ENCODE results near the gene MYOCD. TPM values are rescaled to one million over a fixed set of nuclear protein-coding genes. Genes with fewer than 3 reads are reported as not detected.

Gene MYOCD
- total and polyA plus RNA-seq, 2 donors from 2014 or later: 0.58 to 4.0 TPM

DNA sequence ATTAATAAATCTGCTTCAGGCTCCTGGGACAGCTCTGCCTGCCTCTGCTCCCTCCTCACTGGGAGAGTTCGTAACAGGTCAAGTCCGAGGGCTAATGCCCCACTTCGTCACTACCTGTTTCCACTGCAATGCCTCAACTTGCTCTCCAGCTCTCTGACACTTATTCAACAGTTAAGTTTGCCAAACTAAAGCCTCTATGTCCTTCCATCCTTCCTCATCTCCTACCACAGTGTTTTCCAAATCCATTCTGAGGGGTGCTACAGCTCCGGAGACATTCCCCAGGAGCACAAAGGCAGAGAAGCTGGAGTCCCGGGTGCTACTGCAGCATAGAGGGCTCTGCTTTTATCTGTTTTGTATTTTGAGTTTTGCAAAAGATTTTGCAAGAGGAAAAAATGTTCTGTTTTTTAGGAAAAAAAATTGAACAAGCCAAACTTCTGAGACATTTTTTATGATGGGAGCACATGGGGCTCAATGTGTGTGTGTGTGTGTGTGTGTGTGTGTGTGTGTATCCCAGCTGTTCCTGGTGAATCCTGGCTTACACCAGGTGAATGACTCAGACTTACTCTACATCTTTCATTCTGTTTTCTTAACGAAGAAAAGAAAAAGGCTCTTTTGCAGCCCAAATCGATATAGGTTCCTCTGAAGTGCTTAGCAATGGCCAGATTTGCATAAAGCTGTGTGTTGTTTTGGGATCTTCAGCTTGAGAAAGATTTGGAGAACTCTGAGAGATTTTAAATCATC is 46.1 kb upstream of the MYOCD start:
- no peak for FAIRE-seq
- no peak for DNase-seq
- H3K27ac ChIP-seq (ENCODE audit: low read depth in 2 of 2, low read length in 2 of 2): no peak overlapping the region
- no peak for TF ChIP-seq CTCF (IDR thresholded peaks at IDR 0.05; ENCODE audit: borderline replicate concordance, extremely low read depth, insufficient read depth)
- no peaks in the 10 kb centered on the region for H3K9me3 ChIP-seq (ENCODE audit: control insufficient read depth in 2 of 3, insufficient read depth in 1 of 3, low read length in 3 of 3)
- no peak overlapping the region for H3K9ac ChIP-seq (ENCODE audit: low read length in 3 of 3)
- no peaks in the 10 kb centered on the region for H3K36me3 ChIP-seq (ENCODE audit: control insufficient read depth in 2 of 3, insufficient read depth in 3 of 3, low read length in 3 of 3)
- no peaks in the 10 kb centered on the region for H3K27me3 ChIP-seq (ENCODE audit: control insufficient read depth, insufficient read depth, low read length)
- no peaks in the 10 kb centered on the region for H3K4me1 ChIP-seq (ENCODE audit: control insufficient read depth in 2 of 3, insufficient read depth in 2 of 3, low read depth in 1 of 3, low read length in 3 of 3)
- intact Hi-C loops (cut with DNase I): no loop called here
- no peak overlapping the region for H3K4me3 ChIP-seq (ENCODE audit: low read length in 3 of 3)

GRCh38 chr17:12620200-12620720 is 45.4 kb upstream of the MYOCD start:
- H3K4me3 ChIP-seq (ENCODE audit: low read length in 3 of 3): no peak overlapping the region
- no peak overlapping the region for H3K27ac ChIP-seq (ENCODE audit: low read depth in 2 of 2, low read length in 2 of 2)
- H3K9me3 ChIP-seq (ENCODE audit: control insufficient read depth in 2 of 3, insufficient read depth in 1 of 3, low read length in 3 of 3): no peaks in the 10 kb centered on the region
- intact Hi-C loops (cut with DNase I): no loop called here
- no peaks in the 10 kb centered on the region for H3K27me3 ChIP-seq (ENCODE audit: control insufficient read depth, insufficient read depth, low read length)
- TF ChIP-seq CTCF (IDR thresholded peaks at IDR 0.05; ENCODE audit: borderline replicate concordance, extremely low read depth, insufficient read depth): no peak
- no peak overlapping the region for H3K9ac ChIP-seq (ENCODE audit: low read length in 3 of 3)
- H3K36me3 ChIP-seq (ENCODE audit: control insufficient read depth in 2 of 3, insufficient read depth in 3 of 3, low read length in 3 of 3): no peaks in the 10 kb centered on the region
- H3K4me1 ChIP-seq (ENCODE audit: control insufficient read depth in 2 of 3, insufficient read depth in 2 of 3, low read depth in 1 of 3, low read length in 3 of 3): no peaks in the 10 kb centered on the region
- FAIRE-seq (no peak), DNase-seq (no peak)

- H3K27me3 ChIP-seq (ENCODE audit: control insufficient read depth, insufficient read depth, low read length): no peaks in the 10 kb centered on the region
- no peak overlapping the region for H3K27ac ChIP-seq (ENCODE audit: low read depth in 2 of 2, low read length in 2 of 2)
- TF ChIP-seq CTCF (IDR thresholded peaks at IDR 0.05; ENCODE audit: borderline replicate concordance, extremely low read depth, insufficient read depth): no peak
- no peaks in the 10 kb centered on the region for H3K4me1 ChIP-seq (ENCODE audit: control insufficient read depth in 2 of 3, insufficient read depth in 2 of 3, low read depth in 1 of 3, low read length in 3 of 3)
- intact Hi-C loops (cut with DNase I): no loop called here
- DNase-seq: peak in 1 of 5 donors; percentile 26
- H3K36me3 ChIP-seq (ENCODE audit: control insufficient read depth in 2 of 3, insufficient read depth in 3 of 3, low read length in 3 of 3): no peaks in the 10 kb centered on the region
- no peak overlapping the region for H3K4me3 ChIP-seq (ENCODE audit: low read length in 3 of 3)
- H3K9ac ChIP-seq (ENCODE audit: low read length in 3 of 3): no peak overlapping the region
- no peaks in the 10 kb centered on the region for H3K9me3 ChIP-seq (ENCODE audit: control insufficient read depth in 2 of 3, insufficient read depth in 1 of 3, low read length in 3 of 3)
- FAIRE-seq: no peak
Measured at GRCh38 chr17:12622726-12623125, 43.0 kb upstream of the MYOCD start.

Measured in kidney (tissue), 14 donors.